GM19452 (cell line): ENCODE measurements around the gene NXF1.
"Not testable (repeated sequence)": the region's sequence is repeated elsewhere in the genome, so short reads cannot be mapped to it uniquely, and the experiment has no call there.

Source experiments
- ATAC-seq: cut with Tn5 transposase; IDR thresholded peaks from one replicate; pipeline ENCODE4 v1.9.1; 2021; ENCODE audit not compliant: unreplicated experiment

The NXF1 gene

DNA sequence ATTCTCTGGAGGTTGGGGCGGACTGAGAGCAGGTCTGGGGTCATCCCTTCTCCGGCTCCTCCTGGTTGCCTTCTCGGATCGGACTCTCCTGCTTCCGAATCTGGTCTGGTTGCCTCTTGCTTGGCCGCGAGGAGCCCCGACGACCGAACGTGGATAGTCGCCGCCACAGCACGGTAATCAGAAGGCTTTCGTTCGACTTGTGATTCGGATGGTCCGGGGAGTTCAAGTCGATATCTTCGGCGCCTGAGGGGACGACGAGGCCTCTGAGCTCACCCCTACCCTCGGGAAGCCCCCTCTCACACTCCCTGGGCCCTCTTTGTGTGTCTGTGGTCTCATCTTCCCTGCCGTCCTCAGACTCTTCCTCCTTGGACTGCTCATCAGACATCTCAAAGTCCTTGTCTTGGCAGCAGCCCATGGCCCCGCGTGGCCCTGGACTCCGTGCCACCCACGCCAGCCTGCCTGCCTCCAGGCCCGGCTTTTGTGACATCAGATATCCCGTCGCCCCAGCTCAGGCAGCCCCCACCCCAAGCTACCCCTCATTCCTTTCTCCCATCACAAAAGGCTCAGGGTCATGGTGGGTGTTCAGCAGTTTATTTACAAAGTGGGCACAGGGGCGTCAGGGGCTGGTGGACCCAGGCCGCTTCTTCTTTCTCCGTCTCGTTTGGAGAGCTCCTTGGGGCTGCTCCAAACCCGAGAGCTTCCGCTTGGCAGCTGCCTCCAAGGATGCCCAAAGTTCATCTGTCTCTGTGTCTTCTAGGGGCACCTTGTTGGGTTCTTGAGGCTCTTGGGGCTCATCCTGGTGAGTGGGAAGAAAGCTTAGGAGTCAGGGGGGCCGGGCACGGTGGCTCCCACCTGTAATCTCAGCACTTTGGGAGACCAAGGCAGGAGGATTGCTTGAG is 27.3 kb upstream of the NXF1 start, which contains the start of gene TEX54:
Gene TEX54, minus strand, starts transcription at position 506 of the 899 bp plus-strand sequence.
- ATAC-seq: no peak

- peak; percentile 85 for ATAC-seq
Measured at GRCh38 chr11:62831520-62832335, 26.5 kb upstream of the NXF1 start, which contains the start of gene STX5. Gene STX5, minus strand, starts transcription at chr11:62832051. Its CDS starts 808 bp downstream, at chr11:62831243.

DNA sequence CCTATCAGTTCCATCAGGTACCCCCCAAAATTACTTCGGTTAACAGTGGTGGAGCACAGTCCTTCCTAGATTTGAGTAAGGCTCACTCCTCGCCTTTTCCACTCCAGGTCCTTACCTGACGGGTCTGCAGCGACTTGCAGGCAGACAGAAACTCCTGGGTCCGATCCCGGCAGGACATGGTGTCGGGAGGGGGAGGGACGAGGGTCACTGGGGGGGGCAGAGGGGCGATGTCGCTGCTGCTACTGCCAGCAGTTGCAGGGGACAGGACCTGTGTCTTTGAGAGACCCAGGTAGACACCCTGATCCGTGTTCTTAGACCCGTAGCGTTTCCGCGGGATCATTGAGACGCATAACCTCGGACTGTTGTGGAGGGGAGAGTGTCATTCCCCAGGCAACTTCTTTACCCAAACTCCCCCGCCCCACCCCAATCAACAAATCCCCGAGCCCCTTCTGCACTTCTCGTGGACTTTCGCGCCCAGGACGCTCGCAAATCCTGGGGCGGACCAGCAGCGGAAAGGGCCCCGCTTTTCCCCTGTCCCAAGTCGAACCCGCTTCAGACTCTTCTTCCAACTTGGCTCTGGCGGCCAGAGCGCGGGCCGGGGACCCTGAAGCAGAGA is 25.8 kb upstream of the NXF1 start:
- ATAC-seq: peak; percentile 5

- not testable (repeated sequence) for ATAC-seq
Measured at GRCh38 chr11:62828130-62828529, 22.9 kb upstream of the NXF1 start.

DNA sequence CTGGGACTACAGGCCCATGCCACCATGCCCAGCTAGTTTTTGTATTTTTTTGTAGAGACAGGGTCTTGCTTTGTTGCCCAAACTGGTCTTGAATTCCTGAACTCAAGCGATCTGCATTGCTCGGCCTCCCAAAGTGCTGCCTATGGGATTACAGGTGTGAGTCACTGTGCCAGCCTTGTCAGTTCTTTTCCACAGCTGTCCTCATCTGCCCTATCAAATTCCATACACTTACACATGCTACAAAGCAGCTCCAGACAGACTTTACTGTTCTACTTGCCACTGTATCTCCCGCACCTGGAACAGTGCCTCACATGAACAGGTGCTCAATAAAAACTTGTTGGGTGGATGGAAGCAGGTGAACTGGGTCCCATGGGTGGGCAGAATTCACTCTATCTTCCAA is 18.4 kb upstream of the NXF1 start:
- no peak for ATAC-seq

- ATAC-seq: no peak
Measured at GRCh38 chr11:62817129-62817528, 11.9 kb upstream of the NXF1 start.

- no peak for ATAC-seq
Measured at GRCh38 chr11:62816557-62816956, 11.3 kb upstream of the NXF1 start.

GRCh38 chr11:62811659-62812058 is 6.4 kb upstream of the NXF1 start:
- ATAC-seq: no peak

DNA sequence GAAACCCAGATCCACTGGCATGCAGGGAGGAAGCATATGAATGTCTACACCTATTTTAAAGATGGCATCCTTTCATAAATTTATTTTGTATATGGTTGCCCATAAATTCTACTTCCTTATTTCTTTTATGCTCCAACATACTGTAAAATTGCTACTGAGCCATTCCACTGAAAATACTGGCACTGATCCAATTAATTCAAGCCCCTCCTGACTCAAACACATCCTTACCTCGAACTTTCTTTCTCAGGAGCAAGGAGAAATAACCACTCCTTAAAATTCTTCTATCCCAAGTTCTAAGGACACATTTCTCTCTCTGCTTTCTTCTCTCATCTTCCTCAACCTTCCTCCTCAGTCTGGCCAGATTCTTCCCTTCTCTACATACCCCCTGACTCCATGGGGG is 5.5 kb upstream of the NXF1 start:
- no peak for ATAC-seq

DNA sequence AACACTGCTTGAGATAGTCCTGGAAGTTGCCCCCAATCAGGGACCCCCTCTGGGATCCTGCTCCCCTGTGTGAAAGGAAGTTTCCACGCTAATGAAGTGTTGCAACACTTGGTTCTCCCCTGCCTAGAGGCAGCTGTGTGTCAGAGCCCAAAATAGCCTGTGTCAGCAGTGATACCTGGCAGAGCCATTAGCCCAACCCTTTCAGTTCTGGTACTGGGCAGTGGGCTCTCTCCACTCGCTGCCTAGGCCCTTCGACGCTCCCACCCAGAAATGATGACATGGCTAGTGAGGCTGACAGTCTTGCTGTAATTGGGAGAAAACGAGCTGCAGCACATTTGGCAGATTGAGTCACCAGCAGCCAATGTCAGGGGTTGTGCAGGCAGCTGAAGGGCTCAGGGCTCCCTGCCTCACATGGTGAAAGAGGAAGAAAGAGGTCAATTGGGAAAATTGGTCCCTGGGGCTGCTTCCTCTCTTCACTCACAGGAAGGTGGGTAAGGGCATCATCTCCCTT is 1.4 kb upstream of the NXF1 start:
- ATAC-seq: no peak

DNA sequence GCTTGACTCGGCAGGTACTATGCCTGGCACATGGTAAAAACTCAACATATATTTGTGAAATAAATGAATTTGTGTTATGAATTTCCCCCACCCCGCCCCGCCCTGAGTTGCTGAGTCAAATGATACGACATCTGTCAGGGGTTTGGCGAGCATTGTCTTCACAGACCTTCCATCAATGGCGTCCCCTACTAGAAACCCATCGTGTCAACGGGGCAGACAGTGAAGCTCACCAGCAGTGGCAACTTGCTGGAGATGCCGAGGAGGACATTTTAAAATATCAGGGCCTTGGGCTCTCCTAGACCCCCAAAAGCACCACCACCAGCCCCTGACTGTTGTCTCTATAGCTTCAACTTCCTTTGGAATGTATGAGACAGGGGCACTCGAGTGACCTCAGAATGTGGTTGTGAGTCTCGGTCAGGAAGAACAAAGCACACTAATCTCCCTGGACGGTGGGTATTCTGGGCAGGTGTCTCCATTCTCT is 761 bp upstream of the NXF1 start:
- no peak for ATAC-seq

DNA sequence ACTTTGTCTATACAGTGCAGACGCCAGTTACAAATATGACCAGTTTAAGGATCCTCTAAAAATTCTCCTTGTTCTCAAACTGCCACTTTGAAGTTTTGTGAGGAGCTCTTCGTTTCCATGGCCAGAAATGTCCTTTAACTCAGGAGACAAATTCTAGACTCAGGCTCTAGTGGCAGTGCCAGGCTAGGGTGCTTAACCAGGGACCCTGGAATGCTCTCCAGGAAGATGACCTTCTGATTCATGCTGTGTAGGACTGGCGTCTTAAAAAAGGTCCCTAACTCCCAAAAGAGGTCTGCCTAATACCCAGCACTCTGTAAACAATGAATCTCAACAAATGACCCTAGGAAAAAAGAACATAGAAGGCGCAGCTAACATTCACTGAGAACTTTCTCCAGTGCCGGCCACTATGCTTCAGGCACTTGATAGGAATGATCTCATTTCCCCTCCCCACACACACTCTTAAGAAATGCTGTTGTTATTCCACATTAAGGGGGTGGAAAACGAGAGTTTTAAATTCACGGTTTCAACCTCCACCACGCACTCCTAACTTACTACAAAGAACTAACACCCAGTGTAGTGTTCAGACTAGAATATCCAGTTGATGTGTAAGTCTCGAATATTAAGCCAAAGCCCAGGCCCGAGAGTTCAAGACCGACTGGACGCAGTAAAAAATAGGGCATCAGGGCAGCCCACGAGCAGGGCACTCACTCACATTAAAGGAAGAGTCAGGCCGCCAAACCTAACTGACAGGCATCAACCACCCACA is 747 bp downstream of the NXF1 start:
- no peak for ATAC-seq

DNA sequence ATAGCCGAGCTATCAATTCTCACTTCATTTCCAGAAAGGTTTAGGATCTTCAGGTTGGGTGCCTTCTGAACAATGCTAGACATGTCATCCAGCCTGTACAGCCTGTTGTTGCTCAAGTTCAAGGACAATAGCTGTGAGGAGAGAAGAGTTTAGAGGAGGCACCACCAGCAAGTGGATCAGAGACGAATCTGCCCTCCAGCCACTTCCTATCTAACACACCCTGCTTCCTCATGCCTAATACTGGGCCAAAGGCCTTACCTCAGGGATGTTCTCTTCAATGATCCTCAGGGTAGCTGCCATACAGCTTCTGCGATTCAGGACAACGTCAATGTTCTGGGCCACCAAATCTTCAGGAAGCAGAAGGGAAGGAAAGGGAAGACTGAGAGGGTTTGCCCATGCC is 4.2 kb downstream of the NXF1 start:
- ATAC-seq: no peak

DNA sequence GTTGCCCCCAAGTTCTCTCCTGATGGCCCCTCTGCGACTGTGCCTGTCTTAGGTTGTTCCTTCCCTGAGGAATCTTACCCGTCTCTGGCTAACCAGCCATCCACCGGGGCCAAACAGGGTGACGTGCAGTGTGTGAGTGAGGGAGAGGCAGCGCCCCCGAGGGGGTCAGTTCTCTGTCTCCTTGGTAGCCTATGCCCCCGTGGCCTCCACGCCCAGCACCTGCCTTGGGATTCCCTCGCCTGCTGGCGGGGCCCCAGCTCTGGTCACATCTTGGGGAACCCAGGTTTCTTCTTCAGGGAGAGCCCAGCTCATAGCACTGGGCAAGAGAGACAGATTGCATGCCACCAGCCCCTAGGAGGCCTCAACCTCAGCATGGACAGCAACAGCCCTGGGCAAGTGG is 5.8 kb downstream of the NXF1 start:
- ATAC-seq: no peak

- no peak for ATAC-seq
Measured at GRCh38 chr11:62796281-62796680, 9.0 kb downstream of the NXF1 start.

DNA sequence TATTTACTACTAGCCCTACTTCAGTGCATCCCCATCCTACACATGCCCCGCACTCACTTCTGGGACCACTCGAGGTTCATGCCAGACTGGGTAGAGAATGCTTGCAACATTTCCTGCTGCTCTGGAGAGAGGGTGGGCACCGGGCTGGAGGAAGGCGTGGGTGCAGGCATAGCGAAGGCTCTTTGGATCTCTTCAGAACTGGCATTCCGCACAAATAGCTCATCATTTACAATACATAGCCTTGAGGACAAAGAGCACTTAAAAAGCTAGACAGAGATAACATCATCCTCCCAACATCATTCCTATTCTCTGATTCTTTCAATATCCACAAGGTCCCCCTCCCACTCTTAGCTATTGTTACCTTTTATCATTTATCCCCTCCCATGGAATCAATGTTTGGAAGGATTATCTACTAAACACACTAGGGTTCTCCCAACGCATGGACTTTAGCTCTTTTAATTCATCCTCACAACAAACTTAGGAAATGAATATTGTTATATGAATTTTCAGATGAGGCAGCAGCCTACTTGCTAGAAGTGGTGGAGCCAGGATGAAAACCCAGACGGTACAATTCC is 11.0 kb downstream of the NXF1 start:
- ATAC-seq: no peak

GRCh38 chr11:62792202-62792575 is 13.1 kb downstream of the NXF1 start:
- ATAC-seq: peak; percentile 10

DNA sequence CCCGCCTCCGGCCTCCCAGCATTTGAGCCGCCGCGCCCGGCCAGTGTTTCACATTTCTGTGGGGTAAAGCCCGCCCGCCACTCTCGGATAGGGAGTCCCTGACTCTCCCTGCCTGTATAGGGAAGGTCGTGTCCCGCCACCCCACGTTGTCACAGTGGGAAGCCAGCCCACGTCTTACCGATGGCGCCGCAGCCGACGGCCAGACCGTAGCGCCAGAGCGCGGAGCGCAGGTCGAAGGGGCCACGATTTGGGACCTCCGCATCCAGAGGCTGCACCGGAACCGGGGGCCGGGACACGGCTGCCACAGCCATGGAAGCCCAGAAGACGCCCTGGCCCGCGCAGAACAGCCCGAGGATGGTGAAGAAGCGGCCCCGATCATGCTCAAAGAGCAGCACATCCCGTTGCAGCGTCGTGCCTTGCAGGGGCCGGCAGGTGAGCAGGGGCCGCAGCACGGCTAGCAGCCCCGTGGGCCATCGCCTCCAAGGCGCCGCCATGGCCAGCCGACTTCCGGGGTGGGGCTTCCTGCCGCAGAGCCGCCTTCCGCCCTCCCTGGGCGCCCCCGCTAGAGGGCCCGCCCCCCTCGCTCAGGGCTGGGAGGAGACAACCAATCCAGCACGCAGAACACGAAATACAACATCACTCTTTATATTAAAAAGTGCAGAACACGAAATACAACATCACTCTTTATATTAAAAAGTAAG is 13.6 kb downstream of the NXF1 start, which contains the start of gene TMEM223:
Gene TMEM223, minus strand, starts transcription at position 506 of the 701 bp plus-strand sequence. Its CDS starts 12 bp downstream, at position 494.
- ATAC-seq: peak; percentile 69

- no peak for ATAC-seq
Measured at GRCh38 chr11:62789576-62789975, 15.7 kb downstream of the NXF1 start.
